OCI-LY7 (cell line): ENCODE data around the gene PAQR6.

ENCODE experiments used
- CTCF ChIP-seq: fragments of 200-600 bp; sonication (generic); conservative IDR thresholded peaks from 2 replicates; pipeline ENCODE4 v1.5.1; 2014; ENCODE audit warnings: mild to moderate bottlenecking, antibody characterized with exemption, low read length, moderate library complexity, mixed read lengths
- EZH2phosphoT487 ChIP-seq: fragments of 200-600 bp; sonication (generic); IDR thresholded peaks from 2 replicates; pipeline ENCODE4 v1.6.1; 2018; ENCODE audit warnings: low read depth, borderline replicate concordance, mild to moderate bottlenecking, mixed run types, antibody characterized with exemption, low read length, moderate library complexity, mixed read lengths

- TF ChIP-seq CTCF (no peak), EZH2phosphoT487 (no peak)
Observed at GRCh38 chr1:156285437-156285836, 37.6 kb upstream of the PAQR6 start.
